ENCODE measurements around the gene TMEM120A. TPM values are rescaled to one million over a fixed set of nuclear protein-coding genes. Genes with fewer than 3 reads are reported as not detected.

TMEM120A gene
- total RNA-seq, 1 experiment from 2014 or later, result 19.3 TPM

DNA sequence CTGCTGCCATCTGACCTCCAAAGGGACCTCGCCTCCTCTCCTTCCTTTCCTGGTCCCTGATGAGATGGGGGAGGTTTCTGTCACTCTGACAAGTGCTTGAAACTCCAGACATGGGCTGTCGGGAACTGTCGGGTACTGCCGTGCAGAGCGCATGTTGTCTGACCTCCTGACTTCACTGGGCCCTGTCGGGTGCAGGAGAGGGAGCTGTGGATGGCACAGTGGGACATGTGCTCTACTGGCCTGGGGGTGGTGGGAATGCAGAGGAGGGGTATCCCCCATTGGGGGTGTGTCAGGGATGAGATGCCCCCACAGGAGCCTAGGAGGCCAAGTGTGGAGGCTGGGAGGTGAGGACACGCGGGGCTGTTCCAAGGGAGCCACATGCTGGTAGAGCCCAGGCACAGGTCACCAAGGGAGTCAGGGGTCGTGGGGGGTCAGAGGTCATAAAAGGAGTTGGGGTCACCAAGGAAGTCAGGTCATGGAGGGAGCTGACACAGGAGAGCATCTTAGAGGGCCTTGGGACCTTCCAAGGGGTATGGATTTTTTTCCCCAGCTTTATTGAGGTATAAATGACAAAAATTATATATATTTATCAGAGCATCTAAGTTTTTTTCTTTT is 30.9 kb downstream of the TMEM120A start:
- H3K4me1 Mint-ChIP-seq (ENCODE audit: low read depth, unreplicated experiment), result peaks cover 7% of the 10 kb centered on the region
- H3K27ac Mint-ChIP-seq (ENCODE audit: unreplicated experiment), result no peak overlapping the region
- TF ChIP-seq, protein P1, sequence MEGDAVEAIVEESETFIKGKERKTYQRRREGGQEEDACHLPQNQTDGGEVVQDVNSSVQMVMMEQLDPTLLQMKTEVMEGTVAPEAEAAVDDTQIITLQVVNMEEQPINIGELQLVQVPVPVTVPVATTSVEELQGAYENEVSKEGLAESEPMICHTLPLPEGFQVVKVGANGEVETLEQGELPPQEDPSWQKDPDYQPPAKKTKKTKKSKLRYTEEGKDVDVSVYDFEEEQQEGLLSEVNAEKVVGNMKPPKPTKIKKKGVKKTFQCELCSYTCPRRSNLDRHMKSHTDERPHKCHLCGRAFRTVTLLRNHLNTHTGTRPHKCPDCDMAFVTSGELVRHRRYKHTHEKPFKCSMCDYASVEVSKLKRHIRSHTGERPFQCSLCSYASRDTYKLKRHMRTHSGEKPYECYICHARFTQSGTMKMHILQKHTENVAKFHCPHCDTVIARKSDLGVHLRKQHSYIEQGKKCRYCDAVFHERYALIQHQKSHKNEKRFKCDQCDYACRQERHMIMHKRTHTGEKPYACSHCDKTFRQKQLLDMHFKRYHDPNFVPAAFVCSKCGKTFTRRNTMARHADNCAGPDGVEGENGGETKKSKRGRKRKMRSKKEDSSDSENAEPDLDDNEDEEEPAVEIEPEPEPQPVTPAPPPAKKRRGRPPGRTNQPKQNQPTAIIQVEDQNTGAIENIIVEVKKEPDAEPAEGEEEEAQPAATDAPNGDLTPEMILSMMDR (IDR thresholded peaks at IDR 0.05; ENCODE audit: unreplicated experiment), result no peak
- no TSS peak for BruUV-seq (replicated peaks)
- no peaks in the 10 kb centered on the region for H3K9me3 Mint-ChIP-seq (ENCODE audit: low read depth, unreplicated experiment)
- DNase-seq, result no peak
- H3K4me3 Mint-ChIP-seq (ENCODE audit: low read depth, unreplicated experiment), result no peak overlapping the region
- CTCF ChIA-PET, result no interaction called here
- H3K36me3 Mint-ChIP-seq (ENCODE audit: insufficient read depth, unreplicated experiment), result no peaks in the 10 kb centered on the region
- intact Hi-C loops (cut with micrococcal nuclease; ENCODE audit: unreplicated experiment), result no loop called here
- no peaks in the 10 kb centered on the region for H3K27me3 Mint-ChIP-seq (ENCODE audit: unreplicated experiment)

- H3K36me3 Mint-ChIP-seq (ENCODE audit: insufficient read depth, unreplicated experiment), result peaks cover under 1% of the 10 kb centered on the region
- H3K4me3 Mint-ChIP-seq (ENCODE audit: low read depth, unreplicated experiment), result no peak overlapping the region
- no peak overlapping the region for H3K27ac Mint-ChIP-seq (ENCODE audit: unreplicated experiment)
- intact Hi-C loops (cut with micrococcal nuclease; ENCODE audit: unreplicated experiment), result no loop called here
- TF ChIP-seq, protein P1 (IDR thresholded peaks at IDR 0.05; ENCODE audit: unreplicated experiment), result no peak
- peaks cover 10% of the 10 kb centered on the region for H3K4me1 Mint-ChIP-seq (ENCODE audit: low read depth, unreplicated experiment)
- no peaks in the 10 kb centered on the region for H3K9me3 Mint-ChIP-seq (ENCODE audit: low read depth, unreplicated experiment)
- H3K27me3 Mint-ChIP-seq (ENCODE audit: unreplicated experiment), result no peaks in the 10 kb centered on the region
- BruUV-seq (replicated peaks), result no TSS peak
- CTCF ChIA-PET, result no interaction called here
- DNase-seq, result no peak
Measured at GRCh38 chr7:75962607-75963380, 31.6 kb downstream of the TMEM120A start.

- Mint-ChIP-seq H3K9me3 (ENCODE audit: low read depth, unreplicated experiment) (no peaks in the 10 kb centered on the region), H3K27me3 (ENCODE audit: unreplicated experiment) (no peaks in the 10 kb centered on the region), H3K4me1 (ENCODE audit: low read depth, unreplicated experiment) (peaks cover 19% of the 10 kb centered on the region), H3K27ac (ENCODE audit: unreplicated experiment) (no peak overlapping the region), H3K36me3 (ENCODE audit: insufficient read depth, unreplicated experiment) (peaks cover 17% of the 10 kb centered on the region), H3K4me3 (ENCODE audit: low read depth, unreplicated experiment) (no peak overlapping the region)
- CTCF ChIA-PET, result interaction anchor here (0.7 to 1.0 kb wide), 2 partner anchors 10 to 19 kb away, joined by 3 to 4 read pairs; no protein-coding TSS in a partner anchor
- intact Hi-C loops (cut with micrococcal nuclease; ENCODE audit: unreplicated experiment), result no loop called here
- no TSS peak for BruUV-seq (replicated peaks)
- no peak for DNase-seq
- TF ChIP-seq, protein P1 (IDR thresholded peaks at IDR 0.05; ENCODE audit: unreplicated experiment), result no peak
Measured at GRCh38 chr7:75961218-75961617, 33.2 kb downstream of the TMEM120A start.

DNA sequence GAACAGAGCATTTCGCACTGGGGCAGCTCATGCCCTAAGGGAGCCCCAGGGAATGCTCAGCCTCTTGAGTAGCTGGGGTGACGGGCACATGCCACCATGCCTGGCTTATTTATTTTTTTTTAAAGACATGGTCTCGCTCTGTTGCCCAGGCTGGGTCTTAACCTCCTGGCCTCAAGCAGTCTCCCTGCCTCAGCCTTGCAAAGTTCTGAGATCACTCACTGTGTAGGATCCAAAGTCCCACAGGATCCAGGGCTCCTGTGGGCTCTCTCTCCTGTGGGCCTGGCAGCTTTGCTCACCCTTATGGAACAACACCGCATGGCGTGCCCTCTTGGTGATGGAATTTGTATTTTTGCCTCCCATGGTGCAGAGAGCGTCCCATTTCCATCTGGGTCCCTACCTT is 34.0 kb downstream of the TMEM120A start:
- TF ChIP-seq, protein P1 (IDR thresholded peaks at IDR 0.05; ENCODE audit: unreplicated experiment), result no peak
- peaks cover 17% of the 10 kb centered on the region for H3K36me3 Mint-ChIP-seq (ENCODE audit: insufficient read depth, unreplicated experiment)
- H3K9me3 Mint-ChIP-seq (ENCODE audit: low read depth, unreplicated experiment), result no peaks in the 10 kb centered on the region
- CTCF ChIA-PET, result interaction anchor here (0.5 to 1.1 kb wide), 3 partner anchors 9 to 48 kb away, joined by 3 to 5 read pairs (median 4); no protein-coding TSS in a partner anchor
- BruUV-seq (replicated peaks), result no TSS peak
- H3K4me3 Mint-ChIP-seq (ENCODE audit: low read depth, unreplicated experiment), result no peak overlapping the region
- no peaks in the 10 kb centered on the region for H3K27me3 Mint-ChIP-seq (ENCODE audit: unreplicated experiment)
- H3K27ac Mint-ChIP-seq (ENCODE audit: unreplicated experiment), result no peak overlapping the region
- H3K4me1 Mint-ChIP-seq (ENCODE audit: low read depth, unreplicated experiment), result peaks cover 19% of the 10 kb centered on the region
- no peak for DNase-seq
- intact Hi-C loops (cut with micrococcal nuclease; ENCODE audit: unreplicated experiment), result no loop called here
